Loucy (cell line): Measurements from ENCODE around the gene BBS2.

Source experiments
- EZH2phosphoT487 ChIP-seq: fragments of 200-600 bp; IDR thresholded peaks from 2 replicates; pipeline ENCODE4 v1.6.1; 2018; ENCODE audit warnings: antibody characterized with exemption, mild to moderate bottlenecking, moderate library complexity, borderline replicate concordance
- TF ChIP-seq, protein P1 (sequence below): fragments of 200-600 bp; sonication (generic); conservative IDR thresholded peaks from 2 replicates; pipeline ENCODE4 v1.5.1; 2014; ENCODE audit warnings: mild to moderate bottlenecking, antibody characterized with exemption, low read length

DNA sequence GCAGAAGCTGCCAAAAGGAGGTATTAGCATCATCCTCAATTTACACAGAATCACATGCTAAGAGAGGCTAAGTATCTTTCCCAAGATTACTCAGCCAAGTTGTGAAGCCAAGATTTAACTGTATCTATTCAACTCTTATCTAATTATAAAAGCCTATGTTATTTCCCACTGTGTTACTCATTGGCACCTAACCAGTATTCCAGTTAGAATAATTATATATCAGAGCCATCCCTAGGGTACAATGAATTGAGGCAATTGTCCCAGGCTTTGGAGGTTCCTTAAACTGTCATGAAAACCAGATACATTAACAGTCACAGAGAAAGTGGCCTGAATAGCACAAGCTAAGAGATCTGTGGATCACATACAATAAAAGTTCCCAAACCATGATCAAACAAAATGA, 83.6 kb downstream of the BBS2 start:
- TF ChIP-seq, protein P1, sequence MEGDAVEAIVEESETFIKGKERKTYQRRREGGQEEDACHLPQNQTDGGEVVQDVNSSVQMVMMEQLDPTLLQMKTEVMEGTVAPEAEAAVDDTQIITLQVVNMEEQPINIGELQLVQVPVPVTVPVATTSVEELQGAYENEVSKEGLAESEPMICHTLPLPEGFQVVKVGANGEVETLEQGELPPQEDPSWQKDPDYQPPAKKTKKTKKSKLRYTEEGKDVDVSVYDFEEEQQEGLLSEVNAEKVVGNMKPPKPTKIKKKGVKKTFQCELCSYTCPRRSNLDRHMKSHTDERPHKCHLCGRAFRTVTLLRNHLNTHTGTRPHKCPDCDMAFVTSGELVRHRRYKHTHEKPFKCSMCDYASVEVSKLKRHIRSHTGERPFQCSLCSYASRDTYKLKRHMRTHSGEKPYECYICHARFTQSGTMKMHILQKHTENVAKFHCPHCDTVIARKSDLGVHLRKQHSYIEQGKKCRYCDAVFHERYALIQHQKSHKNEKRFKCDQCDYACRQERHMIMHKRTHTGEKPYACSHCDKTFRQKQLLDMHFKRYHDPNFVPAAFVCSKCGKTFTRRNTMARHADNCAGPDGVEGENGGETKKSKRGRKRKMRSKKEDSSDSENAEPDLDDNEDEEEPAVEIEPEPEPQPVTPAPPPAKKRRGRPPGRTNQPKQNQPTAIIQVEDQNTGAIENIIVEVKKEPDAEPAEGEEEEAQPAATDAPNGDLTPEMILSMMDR = no peak
- no peak for TF ChIP-seq EZH2phosphoT487
